Common myeloid progenitor, CD34-positive (primary cell): ENCODE data around the gene NCOA3.

Source experiments
- CTCF ChIA-PET: fragments of 350-600 bp; sonication (Branson Sonifier 250); formaldehyde crosslinking; loops from one replicate; lab custom pipeline; 2021; ENCODE audit warnings: antibody characterized with exemption; lab: Charles Lee
- POLR2A ChIA-PET: fragments of 350-600 bp; sonication (Branson Sonifier 250); formaldehyde crosslinking; loops from one replicate; lab custom pipeline; 2021; ENCODE audit warnings: antibody characterized with exemption; lab: Charles Lee
- DNase-seq, 3 donors: peaks; one replicate each; pipeline versions ENCODE4 v3.0.0 to v3.0.0-alpha.2; 2013
- H3K27ac ChIP-seq, 2 experiments: 1 replicate in 1 of 2; 2 replicates in 1 of 2; pipeline ENCODE4 v1.7.0; 2013; ENCODE audit warnings: inconsistent platforms in 2 of 2, low read length in 2 of 2, mild to moderate bottlenecking in 2 of 2, low read depth in 1 of 2, moderate library complexity in 1 of 2; ENCODE audit not compliant: severe bottlenecking in 2 of 2, insufficient read depth in 1 of 2, poor library complexity in 1 of 2
- H3K27me3 ChIP-seq, 5 experiments: replicated peaks in 2 of 5; 1 replicate in 3 of 5; 2 replicates in 2 of 5; pipeline versions ENCODE4 v1.6.1 to v1.7.0; 2013; ENCODE audit warnings: low read length in 4 of 5, mild to moderate bottlenecking in 2 of 5, moderate library complexity in 2 of 5, inconsistent platforms in 1 of 5; ENCODE audit not compliant: insufficient read depth in 5 of 5, control insufficient read depth in 4 of 5
- H3K36me3 ChIP-seq, 4 experiments: 1 replicate in 2 of 4; 2 replicates in 2 of 4; pipeline versions ENCODE4 v1.6.1 to v1.7.0; 2013; ENCODE audit warnings: low read length in 3 of 4, control low read depth in 1 of 4, mild to moderate bottlenecking in 1 of 4; ENCODE audit not compliant: control insufficient read depth in 4 of 4, insufficient read depth in 4 of 4
- H3K4me1 ChIP-seq, 4 experiments: 1 replicate in 3 of 4; 2 replicates in 1 of 4; pipeline versions ENCODE4 v1.6.1 to v1.7.1; 2013; ENCODE audit warnings: low read length in 3 of 4, mild to moderate bottlenecking in 3 of 4, control low read depth in 1 of 4, inconsistent platforms in 1 of 4, moderate library complexity in 1 of 4; ENCODE audit not compliant: control insufficient read depth in 4 of 4, insufficient read depth in 4 of 4; ENCODE audit errors: control extremely low read depth in 1 of 4
- H3K4me3 ChIP-seq, 7 experiments: 1 replicate in 4 of 7; 2 replicates in 3 of 7; pipeline versions ENCODE4 v1.5.1 to v1.7.0; 2013; ENCODE audit warnings: mild to moderate bottlenecking in 7 of 7, low read length in 6 of 7, moderate library complexity in 6 of 7, inconsistent platforms in 2 of 7, low read depth in 2 of 7, control low read depth in 1 of 7; ENCODE audit not compliant: insufficient read depth in 4 of 7, control insufficient read depth in 1 of 7; ENCODE audit errors: extremely low read depth in 1 of 7
- H3K9me3 ChIP-seq, 5 experiments: 1 replicate in 4 of 5; 2 replicates in 1 of 5; pipeline versions ENCODE4 v1.6.1 to v1.7.1; 2013; ENCODE audit warnings: low read length in 4 of 5, mild to moderate bottlenecking in 2 of 5, inconsistent platforms in 1 of 5, low read depth in 1 of 5, moderate library complexity in 1 of 5; ENCODE audit not compliant: control insufficient read depth in 4 of 5, insufficient read depth in 2 of 5; ENCODE audit errors: control extremely low read depth in 1 of 5
- WGBS: methylation state at CpG from one replicate; pipeline ENCODE4 v1.1.5; 2013; ENCODE audit not compliant: insufficient coverage; 5-methylcytosine and 5-hydroxymethylcytosine counted together

The NCOA3 gene

GRCh38 chr20:47674686-47675085 is 173.0 kb downstream of the NCOA3 start:
- 87% methylated on average over 8 of the region's 14 CpGs for WGBS
- no peaks in the 10 kb centered on the region for H3K9me3 ChIP-seq

GRCh38 chr20:47675190-47676142 is 173.8 kb downstream of the NCOA3 start:
- H3K4me1 ChIP-seq: peaks cover 0 to 6% (median 0%) of the 10 kb centered on the region in 4 experiments
- WGBS: 92% methylated on average over 13 of the region's 16 CpGs
- no peak overlapping the region for H3K4me3 ChIP-seq
- DNase-seq: no peak
- no peak overlapping the region for H3K27ac ChIP-seq
- POLR2A ChIA-PET: no interaction called here
- CTCF ChIA-PET: interaction anchor here (0.7 to 4.0 kb wide), 4 partner anchors 12 to 949 kb away, joined by 3 to 32 read pairs (median 6); no protein-coding TSS in a partner anchor
- H3K9me3 ChIP-seq: no peaks in the 10 kb centered on the region
- no peaks in the 10 kb centered on the region for H3K36me3 ChIP-seq
- H3K27me3 ChIP-seq: no peaks in the 10 kb centered on the region

More at GRCh38 chr20:47674686-47675085, 173.0 kb downstream of the NCOA3 start:
- no peak overlapping the region for H3K4me3 ChIP-seq
- DNase-seq: no peak
- POLR2A ChIA-PET: no interaction called here
- H3K36me3 ChIP-seq: no peaks in the 10 kb centered on the region
- peaks cover 0 to 6% (median 0%) of the 10 kb centered on the region in 4 experiments for H3K4me1 ChIP-seq
- CTCF ChIA-PET: interaction anchor here (1.1 to 3.1 kb wide), 3 partner anchors 11 to 949 kb away, joined by 3 to 11 read pairs (median 10); no protein-coding TSS in a partner anchor
- H3K27ac ChIP-seq: no peak overlapping the region
- no peaks in the 10 kb centered on the region for H3K27me3 ChIP-seq

- CTCF ChIA-PET: interaction anchor here (0.7 to 4.0 kb wide), 7 partner anchors 8 to 944 kb away, joined by 3 to 32 read pairs (median 9); no protein-coding TSS in a partner anchor
- no peaks in the 10 kb centered on the region for H3K36me3 ChIP-seq
- 95% methylated on average over 18 of the region's 20 CpGs for WGBS
Measured at GRCh38 chr20:47676219-47676721, 174.6 kb downstream of the NCOA3 start.

GRCh38 chr20:47676912-47677634 is 175.4 kb downstream of the NCOA3 start:
- WGBS: 49% methylated on average over 7 of the region's 18 CpGs
- POLR2A ChIA-PET: no interaction called here

More at GRCh38 chr20:47676219-47676721, 174.6 kb downstream of the NCOA3 start:
- Histone ChIP-seq H3K9me3 (no peaks in the 10 kb centered on the region), H3K27me3 (no peaks in the 10 kb centered on the region), H3K27ac (no peak overlapping the region), H3K4me1 (peaks cover 0 to 6% (median 0%) of the 10 kb centered on the region in 4 experiments), H3K4me3 (no peak overlapping the region)
- POLR2A ChIA-PET: no interaction called here
- DNase-seq: no peak

GRCh38 chr20:47677635-47678453 is 176.2 kb downstream of the NCOA3 start:
- Histone ChIP-seq H3K4me1 (peaks cover 0 to 6% (median 0%) of the 10 kb centered on the region in 4 experiments), H3K27ac (no peak overlapping the region), H3K4me3 (no peak overlapping the region), H3K9me3 (no peaks in the 10 kb centered on the region), H3K36me3 (no peaks in the 10 kb centered on the region), H3K27me3 (no peaks in the 10 kb centered on the region)
- ChIA-PET CTCF (interaction anchor here (0.6 to 4.0 kb wide), 18 partner anchors 8 to 946 kb away, joined by 3 to 48 read pairs (median 4); no protein-coding TSS in a partner anchor), POLR2A (no interaction called here)
- WGBS: 49% methylated on average over 14 of the region's 15 CpGs
- peak; percentile 45 to 69 (median 67) for DNase-seq

More at GRCh38 chr20:47676912-47677634, 175.4 kb downstream of the NCOA3 start:
- H3K4me3 ChIP-seq: no peak overlapping the region
- H3K36me3 ChIP-seq: no peaks in the 10 kb centered on the region
- CTCF ChIA-PET: interaction anchor here (0.6 to 4.0 kb wide), 11 partner anchors 9 to 947 kb away, joined by 3 to 48 read pairs (median 6); no protein-coding TSS in a partner anchor
- H3K9me3 ChIP-seq: no peaks in the 10 kb centered on the region
- no peaks in the 10 kb centered on the region for H3K27me3 ChIP-seq
- peaks cover 0 to 6% (median 0%) of the 10 kb centered on the region in 4 experiments for H3K4me1 ChIP-seq
- peak; percentile 37 to 69 (median 52) for DNase-seq
- no peak overlapping the region for H3K27ac ChIP-seq

- Histone ChIP-seq H3K9me3 (no peaks in the 10 kb centered on the region), H3K27ac (no peak overlapping the region), H3K4me3 (no peak overlapping the region), H3K4me1 (peaks cover 0 to 6% (median 0%) of the 10 kb centered on the region in 4 experiments), H3K27me3 (no peaks in the 10 kb centered on the region), H3K36me3 (no peaks in the 10 kb centered on the region)
- POLR2A ChIA-PET: no interaction called here
- WGBS: 96% methylated on average over 14 of the region's 17 CpGs
- no peak for DNase-seq
- CTCF ChIA-PET: interaction anchor here (0.9 to 4.0 kb wide), 12 partner anchors 9 to 942 kb away, joined by 3 to 48 read pairs (median 4); no protein-coding TSS in a partner anchor
Measured at GRCh38 chr20:47678536-47678935, 176.8 kb downstream of the NCOA3 start.
